Posterior vena cava (tissue), 2 donors: ENCODE measurements around the gene ADISSP. TPM values are rescaled to one million over a fixed set of nuclear protein-coding genes. Genes with fewer than 3 reads are reported as not detected.
"Not testable (repeated sequence)": the region's sequence is repeated elsewhere in the genome, so short reads cannot be mapped to it uniquely, and the experiment has no call there.

ENCODE experiments used
- DNase-seq: peaks from one replicate; pipeline ENCODE4 v3.0.0-alpha.2; 2020; ENCODE audit warnings: low spot score
- intact Hi-C, 2 donors: fragments of 100-400 bp; cut with DNase I; formaldehyde crosslinking; loops; one replicate each; pipeline versions ENCODE4 v1.14.1 to v1.14.2; 2022 to 2023
- total RNA-seq, 2 donors: library from RNA; stranded (reverse); fragmentation: NEBNext Ultra II Directional; extraction: Animal tissue kit (Norgen Biotek cat#: 25700); gene quantifications; one replicate each; pipeline ENCODE4 v1.2.1, GENCODE V29; 2021
- donor health status: DM: yes; HTN: yes; CAD: no.
- donor health status: DM: yes; HTN: yes; CAD: no.

The ADISSP gene
- total RNA-seq, 2 donors from 2014 or later = 14.6 to 20.2 TPM

GRCh38 chr20:3800256-3800877 is 32.8 kb upstream of the ADISSP start:
- intact Hi-C loops = no loop called here

GRCh38 chr20:3798908-3799248 is 31.3 kb upstream of the ADISSP start:
- intact Hi-C loops = no loop called here
- DNase-seq = no peak

More at GRCh38 chr20:3800256-3800877, 32.8 kb upstream of the ADISSP start:
- DNase-seq = no peak

GRCh38 chr20:3798373-3798768 is 30.8 kb upstream of the ADISSP start:
- intact Hi-C loops = no loop called here
- DNase-seq = peak; percentile 70

- DNase-seq = peak; percentile 29
- intact Hi-C loops = no loop called here
These were observed 30.2 kb upstream of the ADISSP start for GRCh38 chr20:3797592-3798372.

GRCh38 chr20:3797226-3797545 is 29.6 kb upstream of the ADISSP start:
- no peak for DNase-seq
- intact Hi-C loops = no loop called here

- intact Hi-C loops = no loop called here
- DNase-seq = no peak
These were observed 29.1 kb upstream of the ADISSP start for GRCh38 chr20:3796477-3797225.

- intact Hi-C loops = no loop called here
These were observed 28.2 kb upstream of the ADISSP start, which contains the start of gene CDC25B for GRCh38 chr20:3795511-3796468. Gene CDC25B (plus strand): TSS chr20:3796310. CDS start chr20:3796532, 222 bp downstream.

GRCh38 chr20:3794701-3795420 is 27.3 kb upstream of the ADISSP start:
- DNase-seq = peak; percentile 52
- intact Hi-C loops = no loop called here

More at GRCh38 chr20:3795511-3796468, 28.2 kb upstream of the ADISSP start, which contains the start of gene CDC25B:
- DNase-seq = peak; percentile 99

GRCh38 chr20:3794168-3794567 is 26.6 kb upstream of the ADISSP start:
- intact Hi-C loops, DNase-seq: not testable (repeated sequence)

- DNase-seq = not testable (repeated sequence)
- intact Hi-C loops = loop anchor here (1.0 to 5.0 kb wide), 2 partner anchors 29 to 33 kb away; partner anchors contain the start of gene AP5S1 (in 1 of the 2)
These were observed 21.6 kb upstream of the ADISSP start for GRCh38 chr20:3789201-3789600.

GRCh38 chr20:3788685-3789155 is 21.2 kb upstream of the ADISSP start:
- intact Hi-C loops = loop anchor here (1.0 to 5.0 kb wide), 2 partner anchors 30 to 34 kb away; partner anchors contain the start of gene AP5S1 (in 1 of the 2)

GRCh38 chr20:3787324-3788014 is 19.9 kb upstream of the ADISSP start:
- peak; percentile 66 for DNase-seq
- intact Hi-C loops = loop anchor here in 1 of 2 donors (5.0 kb wide), 1 partner anchor 35 kb away; the partner anchor contains the start of gene AP5S1

More at GRCh38 chr20:3788685-3789155, 21.2 kb upstream of the ADISSP start:
- DNase-seq = no peak

- peak; percentile 96 for DNase-seq
- intact Hi-C loops = loop anchor here in 1 of 2 donors (5.0 kb wide), 1 partner anchor 36 kb away; the partner anchor contains the start of gene AP5S1
These were observed 19.2 kb upstream of the ADISSP start, which contains the start of gene CENPB for GRCh38 chr20:3786665-3787323. Gene CENPB (minus strand): TSS chr20:3786740. CDS start chr20:3786483, 257 bp downstream.

GRCh38 chr20:3786126-3786484 is 18.6 kb upstream of the ADISSP start:
- DNase-seq = peak; percentile 89
- intact Hi-C loops = loop anchor here in 1 of 2 donors (5.0 kb wide), 1 partner anchor 36 kb away; the partner anchor contains the start of gene AP5S1

- intact Hi-C loops = loop anchor here in 1 of 2 donors (5.0 kb wide), 1 partner anchor 37 kb away; the partner anchor contains the start of gene AP5S1
These were observed 17.9 kb upstream of the ADISSP start for GRCh38 chr20:3785240-3786125.

More at GRCh38 chr20:3785240-3786125, 17.9 kb upstream of the ADISSP start:
- DNase-seq = peak; percentile 86
